Measurements from ENCODE around the gene CATSPER1. TPM values are rescaled to one million over a fixed set of nuclear protein-coding genes. Genes with fewer than 3 reads are reported as not detected.

The CATSPER1 gene
- total RNA-seq, 1 experiment from 2014 or later = 1.1 TPM

- no peak overlapping the region for H2AFZ ChIP-seq (ENCODE audit: low read length)
- no peak overlapping the region for H3K4me3 ChIP-seq (ENCODE audit: low read length)
- CTCF ChIA-PET = interaction anchor here (0.6 to 0.9 kb wide), 5 partner anchors 8 to 121 kb away, joined by 3 to 12 read pairs (median 4); no protein-coding TSS in a partner anchor
- peaks cover 63% of the 10 kb centered on the region for H3K36me3 ChIP-seq (ENCODE audit: low read depth, low read length)
- no peaks in the 10 kb centered on the region for H3K9me3 ChIP-seq (ENCODE audit: low read length)
- POLR2A ChIA-PET (ENCODE audit: unreplicated experiment) = no interaction called here
- intact Hi-C loops (cut with micrococcal nuclease) = no loop called here
- ATAC-seq (no peak), DNase-seq (no peak)
- no peaks in the 10 kb centered on the region for H3K9me2 ChIP-seq (replicated peaks; ENCODE audit: low read length)
- peaks cover 31% of the 10 kb centered on the region for H3K79me2 ChIP-seq (ENCODE audit: low read length)
- no peaks in the 10 kb centered on the region for H4K20me1 ChIP-seq (ENCODE audit: low read length)
- H3K27me3 ChIP-seq (ENCODE audit: low read length) = no peaks in the 10 kb centered on the region
- no TSS peak for BruUV-seq (replicated peaks)
- no peak overlapping the region for H3K9ac ChIP-seq (ENCODE audit: low read length)
- peaks cover 24% of the 10 kb centered on the region for H3K4me1 ChIP-seq (ENCODE audit: insufficient read depth, low read length)
- H3K4me2 ChIP-seq (ENCODE audit: low read length) = no peak overlapping the region
- no peak for TF ChIP-seq EZH2 (IDR thresholded peaks at IDR 0.05; ENCODE audit: low read length, unreplicated experiment)
- no peak overlapping the region for H3K27ac ChIP-seq (ENCODE audit: low read length)
- H3F3A ChIP-seq (ENCODE audit: low read length, unreplicated experiment) = peaks cover 11% of the 10 kb centered on the region
These were observed 41.4 kb upstream of the CATSPER1 start for GRCh38 chr11:66067640-66068039.

- peaks cover 70% of the 10 kb centered on the region for H3K36me3 ChIP-seq (ENCODE audit: low read depth, low read length)
- no peaks in the 10 kb centered on the region for H3K9me3 ChIP-seq (ENCODE audit: low read length)
- H3K27ac ChIP-seq (ENCODE audit: low read length) = no peak overlapping the region
- H3K9me2 ChIP-seq (replicated peaks; ENCODE audit: low read length) = no peaks in the 10 kb centered on the region
- H3K9ac ChIP-seq (ENCODE audit: low read length) = no peak overlapping the region
- ChIA-PET POLR2A (ENCODE audit: unreplicated experiment) (no interaction called here), CTCF (no interaction called here)
- intact Hi-C loops (cut with micrococcal nuclease) = no loop called here
- H3K4me1 ChIP-seq (ENCODE audit: insufficient read depth, low read length) = peaks cover 16% of the 10 kb centered on the region
- H2AFZ ChIP-seq (ENCODE audit: low read length) = no peak overlapping the region
- ATAC-seq (no peak), DNase-seq (no peak)
- no peak overlapping the region for H3K4me2 ChIP-seq (ENCODE audit: low read length)
- BruUV-seq (replicated peaks) = no TSS peak
- peaks cover 23% of the 10 kb centered on the region for H3K79me2 ChIP-seq (ENCODE audit: low read length)
- TF ChIP-seq EZH2phosphoT487 (IDR thresholded peaks at IDR 0.05; ENCODE audit: borderline replicate concordance, low read length) (no peak), EZH2 (IDR thresholded peaks at IDR 0.05; ENCODE audit: low read length, unreplicated experiment) (no peak)
- TF ChIP-seq, protein P1, sequence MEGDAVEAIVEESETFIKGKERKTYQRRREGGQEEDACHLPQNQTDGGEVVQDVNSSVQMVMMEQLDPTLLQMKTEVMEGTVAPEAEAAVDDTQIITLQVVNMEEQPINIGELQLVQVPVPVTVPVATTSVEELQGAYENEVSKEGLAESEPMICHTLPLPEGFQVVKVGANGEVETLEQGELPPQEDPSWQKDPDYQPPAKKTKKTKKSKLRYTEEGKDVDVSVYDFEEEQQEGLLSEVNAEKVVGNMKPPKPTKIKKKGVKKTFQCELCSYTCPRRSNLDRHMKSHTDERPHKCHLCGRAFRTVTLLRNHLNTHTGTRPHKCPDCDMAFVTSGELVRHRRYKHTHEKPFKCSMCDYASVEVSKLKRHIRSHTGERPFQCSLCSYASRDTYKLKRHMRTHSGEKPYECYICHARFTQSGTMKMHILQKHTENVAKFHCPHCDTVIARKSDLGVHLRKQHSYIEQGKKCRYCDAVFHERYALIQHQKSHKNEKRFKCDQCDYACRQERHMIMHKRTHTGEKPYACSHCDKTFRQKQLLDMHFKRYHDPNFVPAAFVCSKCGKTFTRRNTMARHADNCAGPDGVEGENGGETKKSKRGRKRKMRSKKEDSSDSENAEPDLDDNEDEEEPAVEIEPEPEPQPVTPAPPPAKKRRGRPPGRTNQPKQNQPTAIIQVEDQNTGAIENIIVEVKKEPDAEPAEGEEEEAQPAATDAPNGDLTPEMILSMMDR (conservative IDR thresholded peaks at IDR 0.05; ENCODE audit: low read depth, low read length) = no peak
- no peaks in the 10 kb centered on the region for H4K20me1 ChIP-seq (ENCODE audit: low read length)
- peaks cover 11% of the 10 kb centered on the region for H3F3A ChIP-seq (ENCODE audit: low read length, unreplicated experiment)
- no peak overlapping the region for H3K4me3 ChIP-seq (ENCODE audit: low read length)
- H3K27me3 ChIP-seq (ENCODE audit: low read length) = no peaks in the 10 kb centered on the region
These were observed 40.5 kb upstream of the CATSPER1 start for GRCh38 chr11:66066751-66067150.

- Histone ChIP-seq H2AFZ (ENCODE audit: low read length) (no peak overlapping the region), H3K36me3 (ENCODE audit: low read depth, low read length) (peaks cover 92% of the 10 kb centered on the region), H3K4me1 (ENCODE audit: insufficient read depth, low read length) (peaks cover 7% of the 10 kb centered on the region), H3K9me2 (replicated peaks; ENCODE audit: low read length) (no peaks in the 10 kb centered on the region), H3K27ac (ENCODE audit: low read length) (no peak overlapping the region), H3K4me2 (ENCODE audit: low read length) (no peak overlapping the region), H3K9me3 (ENCODE audit: low read length) (no peaks in the 10 kb centered on the region), H3K9ac (ENCODE audit: low read length) (no peak overlapping the region), H3K4me3 (ENCODE audit: low read length) (no peak overlapping the region), H3K79me2 (ENCODE audit: low read length) (peaks cover 9% of the 10 kb centered on the region; the same call in 1 of the 2 replicates), H4K20me1 (ENCODE audit: low read length) (no peaks in the 10 kb centered on the region), H3F3A (ENCODE audit: low read length, unreplicated experiment) (peaks cover 11% of the 10 kb centered on the region), H3K27me3 (ENCODE audit: low read length) (no peaks in the 10 kb centered on the region)
- no TSS peak for BruUV-seq (replicated peaks)
- CTCF ChIA-PET = no interaction called here
- TF ChIP-seq EZH2 (IDR thresholded peaks at IDR 0.05; ENCODE audit: low read length, unreplicated experiment) (no peak), EZH2phosphoT487 (IDR thresholded peaks at IDR 0.05; ENCODE audit: borderline replicate concordance, low read length) (no peak)
- TF ChIP-seq, protein P1 (conservative IDR thresholded peaks at IDR 0.05; ENCODE audit: low read depth, low read length) = no peak
- intact Hi-C loops (cut with micrococcal nuclease) = no loop called here
- ATAC-seq = no peak
- POLR2A ChIA-PET (ENCODE audit: unreplicated experiment) = no interaction called here
- no peak for DNase-seq
These were observed 38.3 kb upstream of the CATSPER1 start for GRCh38 chr11:66064571-66064970.
